ENCODE data around the gene KRT25. TPM values are rescaled to one million over a fixed set of nuclear protein-coding genes. Genes with fewer than 3 reads are reported as not detected.

Gene KRT25
- total RNA-seq, 1 donor from 2014 or later, result not detected

- no peaks in the 10 kb centered on the region for H3K9me3 Mint-ChIP-seq (ENCODE audit: low read depth)
- no peak for DNase-seq (ENCODE audit: low spot score)
- H3K4me1 Mint-ChIP-seq (ENCODE audit: low read depth), result peaks cover 4% of the 10 kb centered on the region
- no peak for TF ChIP-seq CTCF (IDR thresholded peaks at IDR 0.05)
- H3K36me3 Mint-ChIP-seq (ENCODE audit: low read depth), result no peaks in the 10 kb centered on the region
- peaks cover 34% of the 10 kb centered on the region for H3K27me3 Mint-ChIP-seq (ENCODE audit: low read depth)
- no peak overlapping the region for H3K4me3 Mint-ChIP-seq (ENCODE audit: unreplicated experiment)
- no peak overlapping the region for H3K27ac Mint-ChIP-seq (ENCODE audit: unreplicated experiment)
Observed at GRCh38 chr17:40724656-40725055, 30.5 kb downstream of the KRT25 start.

GRCh38 chr17:40722241-40722640 is 32.9 kb downstream of the KRT25 start:
- DNase-seq (ENCODE audit: low spot score), result no peak
- Mint-ChIP-seq H3K27me3 (ENCODE audit: low read depth) (peaks cover 40% of the 10 kb centered on the region), H3K27ac (ENCODE audit: unreplicated experiment) (no peak overlapping the region), H3K4me3 (ENCODE audit: unreplicated experiment) (no peak overlapping the region), H3K9me3 (ENCODE audit: low read depth) (no peaks in the 10 kb centered on the region), H3K36me3 (ENCODE audit: low read depth) (no peaks in the 10 kb centered on the region), H3K4me1 (ENCODE audit: low read depth) (peaks cover 4% of the 10 kb centered on the region)
- TF ChIP-seq CTCF (IDR thresholded peaks at IDR 0.05), result no peak

GRCh38 chr17:40720899-40721298 is 34.2 kb downstream of the KRT25 start:
- no peaks in the 10 kb centered on the region for H3K9me3 Mint-ChIP-seq (ENCODE audit: low read depth)
- H3K27ac Mint-ChIP-seq (ENCODE audit: unreplicated experiment), result no peak overlapping the region
- H3K36me3 Mint-ChIP-seq (ENCODE audit: low read depth), result no peaks in the 10 kb centered on the region
- H3K27me3 Mint-ChIP-seq (ENCODE audit: low read depth), result peaks cover 45% of the 10 kb centered on the region
- H3K4me1 Mint-ChIP-seq (ENCODE audit: low read depth), result peaks cover 4% of the 10 kb centered on the region
- no peak for TF ChIP-seq CTCF (IDR thresholded peaks at IDR 0.05)
- H3K4me3 Mint-ChIP-seq (ENCODE audit: unreplicated experiment), result no peak overlapping the region
- DNase-seq (ENCODE audit: low spot score), result no peak

- H3K27ac Mint-ChIP-seq (ENCODE audit: unreplicated experiment), result no peak overlapping the region
- H3K27me3 Mint-ChIP-seq (ENCODE audit: low read depth), result peaks cover 40% of the 10 kb centered on the region
- TF ChIP-seq CTCF (IDR thresholded peaks at IDR 0.05), result no peak
- no peaks in the 10 kb centered on the region for H3K9me3 Mint-ChIP-seq (ENCODE audit: low read depth)
- peaks cover 4% of the 10 kb centered on the region for H3K4me1 Mint-ChIP-seq (ENCODE audit: low read depth)
- no peaks in the 10 kb centered on the region for H3K36me3 Mint-ChIP-seq (ENCODE audit: low read depth)
- no peak for DNase-seq (ENCODE audit: low spot score)
- no peak overlapping the region for H3K4me3 Mint-ChIP-seq (ENCODE audit: unreplicated experiment)
Observed at GRCh38 chr17:40718930-40719329, 36.2 kb downstream of the KRT25 start.

- no peak for DNase-seq (ENCODE audit: low spot score)
- H3K27ac Mint-ChIP-seq (ENCODE audit: unreplicated experiment), result no peak overlapping the region
- H3K27me3 Mint-ChIP-seq (ENCODE audit: low read depth), result peaks cover 40% of the 10 kb centered on the region
- H3K4me1 Mint-ChIP-seq (ENCODE audit: low read depth), result peaks cover 4% of the 10 kb centered on the region
- no peaks in the 10 kb centered on the region for H3K36me3 Mint-ChIP-seq (ENCODE audit: low read depth)
- H3K4me3 Mint-ChIP-seq (ENCODE audit: unreplicated experiment), result no peak overlapping the region
- no peak for TF ChIP-seq CTCF (IDR thresholded peaks at IDR 0.05)
- no peaks in the 10 kb centered on the region for H3K9me3 Mint-ChIP-seq (ENCODE audit: low read depth)
Observed at GRCh38 chr17:40717776-40718175, 37.4 kb downstream of the KRT25 start.

Measured in chondrocyte (in vitro differentiated cells).